ENCODE results near the gene UXT.
A peak's percentile ranks its signal among the peaks of the same experiment; 100 is the strongest.
"Not testable (repeated sequence)": the region's sequence is repeated elsewhere in the genome, so short reads cannot be mapped to it uniquely, and the experiment has no call there.

The UXT gene

GRCh38 chrX:47658684-47659420 lies at the start of gene UXT:
TSS of gene UXT (minus strand) at chrX:47659180. CDS start at chrX:47658927, 253 bp downstream.
- DNase-seq (ENCODE audit: low read depth) = peak; percentile 83

GRCh38 chrX:47707031-47707780 lies 48.2 kb upstream of the UXT start:
- DNase-seq (ENCODE audit: low read depth) = no peak

DNA sequence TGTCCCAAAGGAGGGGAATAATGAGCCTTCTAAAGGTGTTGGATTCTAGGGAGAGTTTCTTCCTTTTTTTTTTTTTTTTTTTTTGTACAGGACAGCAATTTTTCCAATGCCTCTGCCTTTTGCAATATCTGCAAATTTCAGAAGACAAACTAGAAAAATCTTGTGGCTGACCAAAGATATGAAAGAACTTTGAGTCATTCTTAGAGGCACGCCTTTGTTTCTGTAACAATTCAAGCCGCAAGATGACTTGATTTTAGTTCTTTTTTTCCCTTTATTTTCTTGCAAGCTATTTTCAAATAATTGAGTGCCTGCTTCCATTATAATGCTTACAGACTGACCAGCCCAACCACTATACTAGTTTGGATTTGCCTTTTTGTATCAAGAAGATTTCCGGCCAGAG lies 47.6 kb upstream of the UXT start:
- no peak for DNase-seq (ENCODE audit: low read depth)

DNA sequence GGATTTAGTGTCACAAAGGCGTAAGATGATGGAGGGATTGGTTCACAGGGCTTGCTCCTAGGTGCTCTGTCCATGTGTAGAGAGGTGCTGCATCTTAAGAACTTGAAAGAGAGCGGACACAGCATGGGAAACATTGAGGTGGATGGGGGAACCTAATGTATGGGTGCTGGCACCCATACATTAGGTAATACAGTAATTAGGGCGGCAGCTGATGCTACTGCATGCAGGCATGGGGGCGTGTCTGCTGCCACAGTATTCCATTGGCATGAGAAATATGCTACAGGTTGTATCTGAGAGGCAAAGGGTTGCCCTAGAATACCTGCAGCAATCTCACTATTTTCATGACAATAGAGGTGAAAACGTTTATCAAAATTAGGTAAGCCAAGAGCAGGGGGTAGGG lies 45.8 kb upstream of the UXT start:
- no peak for DNase-seq (ENCODE audit: low read depth)

- no peak for DNase-seq (ENCODE audit: low read depth)
Measured at GRCh38 chrX:47697181-47697580, 38.2 kb upstream of the UXT start.

- DNase-seq (ENCODE audit: low read depth) = no peak
Measured at GRCh38 chrX:47690175-47690574, 31.2 kb upstream of the UXT start.

GRCh38 chrX:47687263-47687662 lies 28.3 kb upstream of the UXT start:
- no peak for DNase-seq (ENCODE audit: low read depth)

GRCh38 chrX:47683829-47684205 lies 24.8 kb upstream of the UXT start:
- no peak for DNase-seq (ENCODE audit: low read depth)

GRCh38 chrX:47683184-47683828 lies 24.3 kb upstream of the UXT start:
- no peak for DNase-seq (ENCODE audit: low read depth)

DNA sequence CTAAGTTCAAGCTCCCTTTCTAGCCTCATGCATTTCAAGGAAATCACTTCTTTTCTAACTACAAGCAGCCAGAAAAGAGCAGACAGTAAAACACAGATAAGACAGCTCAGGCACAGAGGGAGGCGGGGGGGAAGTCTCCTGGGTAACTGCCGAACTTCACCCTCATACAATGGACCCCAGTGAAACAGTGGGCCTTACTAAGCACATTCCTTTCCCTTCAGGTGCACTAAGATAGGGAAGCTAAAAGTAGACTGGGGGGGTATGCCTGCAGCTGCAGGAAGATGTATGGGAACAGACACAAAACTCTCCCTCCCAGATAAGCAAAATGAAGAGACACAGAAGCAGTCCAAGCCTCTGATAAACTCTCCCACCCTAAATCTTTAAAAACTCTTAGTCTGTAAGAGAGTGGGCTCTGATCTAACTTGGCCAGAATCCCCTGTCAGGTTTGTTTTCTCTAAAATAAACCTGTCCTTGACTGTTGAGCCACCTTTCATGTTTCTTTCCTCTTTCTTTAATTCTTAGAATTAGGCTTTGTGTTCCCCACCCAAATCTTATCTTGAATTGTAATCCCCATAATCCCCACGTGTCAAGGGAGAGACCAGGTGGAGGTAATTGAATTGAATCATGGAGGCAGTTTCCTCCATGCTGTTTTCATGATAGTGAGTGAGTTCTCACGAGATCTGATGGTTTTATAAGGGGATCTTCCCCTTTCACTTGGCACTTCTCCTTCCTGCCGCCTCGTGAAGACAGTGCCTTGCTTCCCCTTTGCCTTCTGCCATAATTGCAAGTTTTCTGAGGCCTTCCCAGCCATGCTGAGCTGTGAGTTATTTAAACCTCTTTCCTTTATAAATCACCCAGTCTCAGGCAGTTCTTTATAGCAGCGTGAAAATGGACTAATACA lies 17.2 kb upstream of the UXT start:
- DNase-seq (ENCODE audit: low read depth) = not testable (repeated sequence)

DNA sequence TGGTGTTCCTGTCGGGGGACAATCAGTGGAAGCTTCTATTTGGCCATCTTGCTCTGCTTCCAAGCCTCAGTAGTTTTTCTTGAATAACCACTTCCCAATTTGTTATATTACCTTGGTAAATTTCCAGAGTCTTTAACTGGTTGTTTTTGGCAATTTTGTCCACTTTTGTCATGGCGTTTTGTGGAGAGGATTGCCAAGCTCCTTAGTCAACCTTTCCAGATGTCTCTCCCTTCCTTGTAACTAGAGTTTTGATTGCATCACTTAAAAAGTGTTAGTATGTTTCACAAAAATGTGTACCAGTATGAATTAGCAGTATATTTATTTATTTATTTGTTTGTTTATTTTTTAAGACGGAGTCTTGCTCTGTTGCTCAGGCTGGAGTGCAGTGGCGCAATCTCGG lies 15.8 kb upstream of the UXT start:
- no peak for DNase-seq (ENCODE audit: low read depth)

DNA sequence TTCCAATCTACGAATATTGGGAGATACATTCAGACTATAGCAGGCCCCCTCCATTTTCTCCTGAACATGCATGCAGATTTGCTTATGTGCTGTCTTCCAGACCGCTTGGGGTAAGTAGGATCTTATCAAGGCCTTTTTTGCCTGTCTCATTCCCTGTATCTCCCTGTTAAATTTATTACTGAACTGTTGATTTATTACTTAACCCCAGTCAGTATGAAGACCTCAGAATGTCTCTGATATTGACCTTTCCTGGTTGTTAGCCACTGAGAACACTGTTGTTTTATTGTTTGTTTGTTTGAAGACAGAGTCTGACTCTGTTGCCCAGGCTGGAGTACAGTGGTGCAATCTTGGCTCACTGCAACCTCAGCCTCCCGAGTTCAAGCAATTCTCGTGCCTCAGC lies 6.8 kb upstream of the UXT start:
- not testable (repeated sequence) for DNase-seq (ENCODE audit: low read depth)

DNA sequence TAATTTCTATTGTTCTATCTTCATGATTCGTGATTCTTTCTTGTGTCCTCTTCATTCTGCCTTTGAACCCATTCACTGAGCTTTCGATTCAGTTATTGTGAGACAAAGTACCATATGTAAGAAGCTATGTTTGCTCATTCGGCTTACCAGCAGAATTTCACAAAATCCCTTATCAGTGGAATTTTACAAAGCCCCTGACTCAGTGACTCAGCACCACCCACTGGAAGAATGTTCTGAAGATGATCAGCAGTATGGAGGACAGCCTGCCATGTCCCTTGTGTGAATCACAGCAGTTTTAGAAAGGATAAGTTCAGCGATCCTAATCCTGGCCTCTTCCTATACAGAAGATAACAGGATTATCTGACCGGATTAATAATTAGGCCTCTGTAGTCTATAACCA lies 5.8 kb upstream of the UXT start:
- DNase-seq (ENCODE audit: low read depth) = no peak

GRCh38 chrX:47662144-47662657 lies 3.2 kb upstream of the UXT start:
- no peak for DNase-seq (ENCODE audit: low read depth)

DNA sequence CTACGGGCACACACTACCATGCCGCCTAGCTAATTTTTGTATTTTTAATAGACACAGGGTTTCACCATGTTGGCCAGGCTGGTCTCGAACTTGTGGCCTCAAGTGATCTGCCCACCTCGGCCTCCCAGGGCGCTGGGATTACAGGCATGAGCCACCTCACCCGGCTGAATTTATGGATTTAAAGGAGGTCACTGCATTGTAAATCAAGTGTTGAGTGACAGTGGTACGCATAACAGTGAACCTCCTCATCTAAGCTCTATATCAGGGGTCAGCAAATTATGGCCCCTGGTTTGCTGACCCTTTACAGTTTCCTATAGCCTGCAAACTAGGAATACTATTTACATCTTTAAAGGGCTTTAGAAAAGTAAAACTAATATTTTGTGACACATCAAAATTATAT lies 2.6 kb upstream of the UXT start:
- no peak for DNase-seq (ENCODE audit: low read depth)

- DNase-seq (ENCODE audit: low read depth) = no peak
Measured at GRCh38 chrX:47659421-47659726, 394 bp upstream of the UXT start.

DNA sequence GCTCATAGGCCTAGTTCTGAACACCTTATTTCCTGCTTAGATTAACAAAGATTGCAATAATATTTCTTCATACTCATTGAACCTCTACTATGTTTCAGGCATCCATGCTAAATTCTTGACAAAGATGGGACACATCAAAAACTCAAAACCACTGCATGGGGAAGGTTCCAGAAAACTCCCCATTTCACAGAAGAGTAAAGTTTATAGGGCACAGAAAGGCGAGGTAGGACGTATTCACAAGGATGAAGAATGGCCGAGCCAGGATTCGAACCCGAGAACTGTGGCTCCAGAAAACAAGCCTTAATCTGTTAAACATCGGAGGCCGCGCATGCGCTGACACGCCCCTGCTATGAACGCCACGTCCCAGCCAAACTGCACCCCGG lies 688 bp downstream of the UXT start:
- no peak for DNase-seq (ENCODE audit: low read depth)

DNA sequence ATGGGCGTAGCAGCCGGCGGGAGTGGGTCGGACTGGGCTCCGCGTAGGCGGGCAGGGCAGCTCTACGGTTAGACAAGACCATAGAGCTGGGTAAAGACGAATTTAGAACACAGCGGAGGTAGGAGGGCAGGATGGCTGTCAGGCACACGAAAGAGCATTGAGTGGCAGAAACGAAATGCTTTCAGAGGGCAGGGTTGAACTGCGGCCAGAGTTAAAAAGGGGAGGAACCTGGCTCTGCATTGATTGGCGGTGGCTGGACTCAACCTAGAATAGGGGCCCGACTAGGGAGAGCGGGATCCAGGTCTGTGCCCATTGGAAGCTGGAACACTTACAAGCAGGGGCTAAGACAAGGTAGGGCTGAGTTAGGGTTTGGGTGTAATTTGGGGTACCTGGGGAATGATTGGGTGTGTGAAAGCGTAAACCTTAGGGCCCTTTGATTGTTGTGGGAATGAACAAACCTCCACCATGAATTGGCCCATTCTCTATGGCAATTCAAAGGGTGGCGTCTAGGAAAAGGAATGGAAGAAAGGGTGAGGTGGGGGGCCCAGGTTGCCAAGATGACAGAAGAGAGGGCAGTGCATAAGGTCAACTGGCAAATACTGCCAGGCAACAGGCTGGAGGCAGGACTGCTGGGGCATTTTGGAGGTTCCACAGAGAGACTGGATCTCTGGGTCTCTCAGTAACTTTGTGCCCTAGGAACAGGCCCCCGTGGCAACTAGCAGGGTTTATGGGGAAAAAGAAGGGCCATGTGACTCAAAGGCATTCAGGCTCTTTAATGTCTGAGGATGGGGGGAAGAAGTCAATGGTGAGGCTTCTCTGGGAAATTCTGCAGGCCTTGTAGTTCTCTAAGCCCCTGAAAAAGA lies 7.7 kb downstream of the UXT start:
- DNase-seq (ENCODE audit: low read depth) = no peak

- peak; percentile 69 for DNase-seq (ENCODE audit: low read depth)
Measured at GRCh38 chrX:47650164-47651042, 8.6 kb downstream of the UXT start, which contains the start of gene ELK1. TSS of gene ELK1 (minus strand) at chrX:47650563. CDS start at chrX:47641441, 9,122 bp downstream.

- DNase-seq (ENCODE audit: low read depth) = no peak
Measured at GRCh38 chrX:47649781-47650163, 9.2 kb downstream of the UXT start.

Measured in stimulated activated CD8-positive, alpha-beta memory T cell treated with anti-CD3 and anti-CD28 coated beads, Interleukin-15, amount 100 ng/mL, for 1 hour (primary cell).